Smooth muscle cell (in vitro differentiated cells): ENCODE measurements around the gene ZNRD2. TPM values are rescaled to one million over a fixed set of nuclear protein-coding genes. Genes with fewer than 3 reads are reported as not detected.

ENCODE experiments used
- DNase-seq: peaks from one replicate; lab custom pipeline; 2025; ENCODE audit not compliant: unreplicated experiment; lab: John Stamatoyannopoulos, UW
- H2AFZ ChIP-seq: fragments of 200-600 bp; sonication (generic); 2 replicates; pipeline ENCODE4 v1.6.0; 2016; ENCODE audit warnings: antibody characterized with exemption, low read depth, mild to moderate bottlenecking
- H3F3A ChIP-seq: fragments of 200-600 bp; sonication (generic); 2 replicates; pipeline ENCODE4 v1.6.0; 2017; ENCODE audit warnings: antibody characterized with exemption, low read depth
- H3K27ac ChIP-seq: fragments of 200-600 bp; sonication (generic); 2 replicates; pipeline ENCODE4 v1.5.1; 2016; ENCODE audit warnings: low read depth, mild to moderate bottlenecking
- H3K27me3 ChIP-seq: fragments of 200-600 bp; sonication (generic); 2 replicates; pipeline ENCODE4 v1.6.1; 2016; ENCODE audit warnings: low read depth, mild to moderate bottlenecking
- H3K36me3 ChIP-seq: fragments of 200-600 bp; sonication (generic); 2 replicates; pipeline ENCODE4 v1.5.1; 2016; ENCODE audit warnings: low read depth
- H3K4me1 ChIP-seq: fragments of 200-600 bp; sonication (generic); 2 replicates; pipeline ENCODE4 v1.5.1; 2016; ENCODE audit warnings: low read depth
- H3K4me2 ChIP-seq: fragments of 200-600 bp; sonication (generic); 2 replicates; pipeline ENCODE4 v1.6.0; 2016; ENCODE audit warnings: mild to moderate bottlenecking
- H3K4me3 ChIP-seq: fragments of 200-600 bp; sonication (generic); 2 replicates; pipeline ENCODE4 v1.5.1; 2016; ENCODE audit warnings: mild to moderate bottlenecking
- H3K79me2 ChIP-seq: fragments of 200-600 bp; sonication (generic); 2 replicates; pipeline ENCODE4 v1.6.0; 2016; ENCODE audit warnings: low read depth, mild to moderate bottlenecking
- H3K9ac ChIP-seq: fragments of 200-600 bp; sonication (generic); 2 replicates; pipeline ENCODE4 v1.6.0; 2016; ENCODE audit warnings: low read depth
- H3K9me3 ChIP-seq: fragments of 200-600 bp; sonication (generic); replicated peaks from 2 replicates; pipeline ENCODE4 v1.5.1; 2016; ENCODE audit warnings: low read depth
- H4K20me1 ChIP-seq: fragments of 200-600 bp; sonication (generic); 2 replicates; pipeline ENCODE4 v1.6.0; 2016; ENCODE audit warnings: low read depth
- WGBS: methylation state at CpG from one replicate; pipeline ENCODE4 v1.1.7; 2016; ENCODE audit warnings: low lambda C conversion rate; 5-methylcytosine and 5-hydroxymethylcytosine counted together
- polyA plus RNA-seq: library from polyadenylated mRNA; unstranded; fragments of >200 nt; fragmentation: Nextera tagmentation; extraction: Ambion mirVana; gene quantifications from 2 replicates; pipeline ENCODE4 v1.2.1, GENCODE V29; 2016
- total RNA-seq: library from RNA; depleted of rRNA; stranded (reverse); fragments of >200 nt; gene quantifications from 2 replicates; pipeline ENCODE4 v1.2.3, GENCODE V29; 2014
- TF ChIP-seq, protein P1 (sequence below): fragments of 200-600 bp; sonication (generic); IDR thresholded peaks from 2 replicates; pipeline ENCODE4 v1.5.1; 2017; ENCODE audit warnings: borderline replicate concordance, mild to moderate bottlenecking, antibody characterized with exemption; ENCODE audit not compliant: insufficient read depth, poor library complexity, severe bottlenecking

The ZNRD2 gene
- total and polyA plus RNA-seq, 2 experiments from 2014 or later = 55.5 to 105 TPM

DNA sequence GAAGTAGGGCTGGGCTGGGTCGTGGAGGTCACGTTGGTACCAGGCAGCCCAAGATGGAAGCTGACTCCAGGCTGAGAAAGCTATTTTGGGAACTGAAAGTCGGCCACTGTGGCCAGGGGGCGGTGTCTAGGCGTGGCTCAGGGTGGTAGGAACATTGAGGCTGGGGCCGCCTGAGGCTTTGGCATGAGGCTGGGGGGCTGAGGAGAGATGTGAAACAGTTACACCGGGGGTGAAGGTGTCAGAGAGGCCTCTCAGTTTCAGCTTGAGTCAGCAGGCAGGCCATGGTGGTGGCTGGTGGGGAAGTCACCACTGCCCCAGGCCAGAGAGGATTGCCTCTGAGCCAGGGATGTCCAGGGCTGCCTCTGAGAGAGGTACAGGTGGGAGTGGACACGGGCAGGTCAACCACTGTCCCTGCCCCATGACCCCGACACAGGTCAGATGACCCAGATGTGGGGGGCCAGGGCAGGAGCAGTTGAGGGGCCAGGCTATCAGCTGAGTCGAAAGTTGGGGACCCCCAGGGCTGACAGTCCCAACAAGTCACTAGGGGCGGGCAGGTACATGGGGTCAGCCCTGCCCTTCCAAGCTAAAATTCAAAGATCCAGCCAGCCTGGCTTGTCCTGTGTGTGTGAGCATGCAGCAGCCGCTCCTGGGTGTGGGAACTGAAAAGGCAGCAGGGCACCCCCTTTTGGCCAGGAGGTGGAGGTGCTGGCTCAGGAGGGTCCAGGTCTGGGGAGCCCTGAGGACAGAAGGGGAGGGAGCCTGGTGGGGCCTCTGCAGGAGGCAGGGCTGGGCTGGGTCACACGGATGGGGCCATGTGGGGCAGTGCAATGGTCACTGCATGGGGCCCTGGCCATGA, 18.1 kb downstream of the ZNRD2 start:
- no peak overlapping the region for H3K27ac ChIP-seq
- 73% methylated on average over 13 of the region's 13 CpGs for WGBS
- no peaks in the 10 kb centered on the region for H3K79me2 ChIP-seq
- no peak overlapping the region for H3K4me2 ChIP-seq
- H3K4me1 ChIP-seq = peaks cover 16% of the 10 kb centered on the region
- no peak overlapping the region for H2AFZ ChIP-seq
- H3K9ac ChIP-seq = no peak overlapping the region
- TF ChIP-seq, protein P1, sequence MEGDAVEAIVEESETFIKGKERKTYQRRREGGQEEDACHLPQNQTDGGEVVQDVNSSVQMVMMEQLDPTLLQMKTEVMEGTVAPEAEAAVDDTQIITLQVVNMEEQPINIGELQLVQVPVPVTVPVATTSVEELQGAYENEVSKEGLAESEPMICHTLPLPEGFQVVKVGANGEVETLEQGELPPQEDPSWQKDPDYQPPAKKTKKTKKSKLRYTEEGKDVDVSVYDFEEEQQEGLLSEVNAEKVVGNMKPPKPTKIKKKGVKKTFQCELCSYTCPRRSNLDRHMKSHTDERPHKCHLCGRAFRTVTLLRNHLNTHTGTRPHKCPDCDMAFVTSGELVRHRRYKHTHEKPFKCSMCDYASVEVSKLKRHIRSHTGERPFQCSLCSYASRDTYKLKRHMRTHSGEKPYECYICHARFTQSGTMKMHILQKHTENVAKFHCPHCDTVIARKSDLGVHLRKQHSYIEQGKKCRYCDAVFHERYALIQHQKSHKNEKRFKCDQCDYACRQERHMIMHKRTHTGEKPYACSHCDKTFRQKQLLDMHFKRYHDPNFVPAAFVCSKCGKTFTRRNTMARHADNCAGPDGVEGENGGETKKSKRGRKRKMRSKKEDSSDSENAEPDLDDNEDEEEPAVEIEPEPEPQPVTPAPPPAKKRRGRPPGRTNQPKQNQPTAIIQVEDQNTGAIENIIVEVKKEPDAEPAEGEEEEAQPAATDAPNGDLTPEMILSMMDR = peak; percentile 38
- H3F3A ChIP-seq = peaks cover 5% of the 10 kb centered on the region
- H3K27me3 ChIP-seq = peaks cover 4% of the 10 kb centered on the region
- DNase-seq = no peak
- H3K36me3 ChIP-seq = no peaks in the 10 kb centered on the region
- H3K4me3 ChIP-seq = no peak overlapping the region
- H4K20me1 ChIP-seq = no peaks in the 10 kb centered on the region
- H3K9me3 ChIP-seq = no peaks in the 10 kb centered on the region

DNA sequence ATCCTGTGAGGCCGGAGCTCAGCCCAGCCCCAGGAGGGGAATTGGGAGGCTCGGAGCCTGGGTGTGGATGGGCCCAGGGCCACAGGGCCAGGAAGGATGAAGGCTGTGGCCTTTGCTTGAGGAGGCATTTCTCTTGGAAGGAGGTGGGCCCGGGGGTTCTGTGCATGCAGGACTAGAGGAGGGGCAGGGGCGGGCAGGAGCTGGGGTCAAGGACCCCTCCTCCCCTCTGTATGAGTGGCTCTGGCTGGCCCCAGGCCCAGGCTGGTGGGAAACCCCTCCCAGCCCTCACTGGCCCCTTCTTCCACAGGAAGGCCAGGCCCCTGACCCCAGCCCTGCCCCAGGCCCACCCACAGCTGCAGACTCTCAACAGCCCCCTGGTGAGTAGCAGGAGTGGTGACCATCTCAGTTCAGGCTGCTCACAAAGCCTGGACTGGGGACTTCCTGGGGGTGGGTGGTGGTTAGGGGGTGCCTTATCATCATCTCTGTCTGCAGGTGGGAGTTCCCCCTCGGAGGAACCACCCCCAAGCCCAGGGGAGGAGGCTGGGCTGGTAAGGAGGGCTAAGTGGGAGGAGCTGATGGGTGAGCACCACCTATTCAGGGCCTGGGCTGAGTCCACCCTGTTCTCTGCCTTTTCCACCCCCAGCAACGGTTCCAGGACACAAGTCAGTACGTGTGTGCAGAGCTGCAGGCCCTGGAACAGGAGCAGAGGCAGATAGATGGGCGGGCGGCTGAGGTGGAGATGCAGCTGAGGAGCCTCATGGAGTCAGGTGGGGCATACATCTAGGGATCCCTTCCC, 19.4 kb downstream of the ZNRD2 start:
- Histone ChIP-seq H3K4me1 (peaks cover 16% of the 10 kb centered on the region), H3K4me2 (no peak overlapping the region), H3K36me3 (no peaks in the 10 kb centered on the region), H3F3A (peaks cover 5% of the 10 kb centered on the region), H2AFZ (no peak overlapping the region), H3K79me2 (no peaks in the 10 kb centered on the region), H3K27me3 (peaks cover 2% of the 10 kb centered on the region), H4K20me1 (no peaks in the 10 kb centered on the region), H3K9me3 (no peaks in the 10 kb centered on the region), H3K27ac (no peak overlapping the region), H3K9ac (no peak overlapping the region), H3K4me3 (no peak overlapping the region)
- TF ChIP-seq, protein P1 = no peak
- DNase-seq = no peak
- WGBS = 90% methylated on average over 8 of the region's 9 CpGs

DNA sequence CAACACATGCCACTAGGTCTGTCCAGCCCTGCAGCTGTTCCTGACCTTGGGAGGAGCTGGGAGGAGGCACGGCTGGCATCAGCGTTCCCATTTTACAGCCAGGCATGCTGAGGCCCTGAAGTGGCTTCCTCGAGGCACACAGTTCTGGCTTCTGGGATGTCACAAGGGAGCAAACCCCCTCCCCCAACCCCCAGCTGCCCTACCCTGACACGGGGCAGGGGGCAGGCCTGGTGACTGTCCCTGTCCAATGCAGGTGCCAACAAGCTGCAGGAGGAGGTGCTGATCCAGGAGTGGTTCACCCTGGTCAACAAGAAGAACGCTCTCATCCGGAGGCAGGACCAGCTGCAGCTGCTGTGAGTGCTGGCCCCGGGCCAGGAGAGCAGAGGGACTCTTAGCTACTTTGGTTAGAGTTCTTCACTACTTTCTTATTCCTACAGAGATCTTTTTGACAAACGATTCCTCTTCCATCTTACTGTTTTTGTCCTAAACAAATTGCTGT, 20.0 kb downstream of the ZNRD2 start:
- Histone ChIP-seq H3K9ac (no peak overlapping the region), H3K4me1 (peaks cover 16% of the 10 kb centered on the region), H3K36me3 (no peaks in the 10 kb centered on the region), H3K79me2 (no peaks in the 10 kb centered on the region), H3K27me3 (no peaks in the 10 kb centered on the region), H3K27ac (no peak overlapping the region), H3F3A (peaks cover 5% of the 10 kb centered on the region), H3K4me3 (no peak overlapping the region), H2AFZ (no peak overlapping the region), H4K20me1 (no peaks in the 10 kb centered on the region), H3K9me3 (no peaks in the 10 kb centered on the region), H3K4me2 (no peak overlapping the region)
- TF ChIP-seq, protein P1 = no peak
- WGBS = 91% methylated on average over 8 of the region's 8 CpGs
- no peak for DNase-seq
